ENCODE data around the gene GCA. TPM values are rescaled to one million over a fixed set of nuclear protein-coding genes. Genes with fewer than 3 reads are reported as not detected.

Gene GCA
- total RNA-seq, 1 donor from 2014 or later, result 33.3 TPM

DNA sequence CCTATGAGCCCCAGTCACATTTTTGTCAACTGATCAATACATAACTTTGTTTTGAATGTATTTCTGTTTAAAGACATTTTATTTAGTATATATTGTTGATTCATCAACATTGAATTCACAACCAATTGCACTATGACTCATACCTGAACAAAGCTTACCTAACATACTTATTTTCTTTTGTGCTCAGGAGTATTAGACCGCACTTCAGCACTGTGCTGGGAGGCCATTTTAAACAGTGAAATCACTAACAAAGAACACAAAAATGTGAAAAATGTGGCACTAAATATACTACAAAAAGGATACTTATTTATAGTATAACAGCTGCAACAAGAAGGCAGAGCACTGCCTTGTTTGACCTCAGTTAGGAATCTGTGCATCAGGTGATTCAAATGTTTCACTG lies 13.1 kb upstream of the GCA start:
- Histone ChIP-seq H3K27me3 (ENCODE audit: control insufficient read depth, insufficient read depth, low read length) (no peaks in the 10 kb centered on the region), H3K4me3 (ENCODE audit: low read depth, low read length) (no peak overlapping the region), H3K36me3 (ENCODE audit: control insufficient read depth, insufficient read depth, low read length) (no peaks in the 10 kb centered on the region)
- TF ChIP-seq, protein P1, sequence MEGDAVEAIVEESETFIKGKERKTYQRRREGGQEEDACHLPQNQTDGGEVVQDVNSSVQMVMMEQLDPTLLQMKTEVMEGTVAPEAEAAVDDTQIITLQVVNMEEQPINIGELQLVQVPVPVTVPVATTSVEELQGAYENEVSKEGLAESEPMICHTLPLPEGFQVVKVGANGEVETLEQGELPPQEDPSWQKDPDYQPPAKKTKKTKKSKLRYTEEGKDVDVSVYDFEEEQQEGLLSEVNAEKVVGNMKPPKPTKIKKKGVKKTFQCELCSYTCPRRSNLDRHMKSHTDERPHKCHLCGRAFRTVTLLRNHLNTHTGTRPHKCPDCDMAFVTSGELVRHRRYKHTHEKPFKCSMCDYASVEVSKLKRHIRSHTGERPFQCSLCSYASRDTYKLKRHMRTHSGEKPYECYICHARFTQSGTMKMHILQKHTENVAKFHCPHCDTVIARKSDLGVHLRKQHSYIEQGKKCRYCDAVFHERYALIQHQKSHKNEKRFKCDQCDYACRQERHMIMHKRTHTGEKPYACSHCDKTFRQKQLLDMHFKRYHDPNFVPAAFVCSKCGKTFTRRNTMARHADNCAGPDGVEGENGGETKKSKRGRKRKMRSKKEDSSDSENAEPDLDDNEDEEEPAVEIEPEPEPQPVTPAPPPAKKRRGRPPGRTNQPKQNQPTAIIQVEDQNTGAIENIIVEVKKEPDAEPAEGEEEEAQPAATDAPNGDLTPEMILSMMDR (IDR thresholded peaks at IDR 0.05; ENCODE audit: insufficient read depth, low read length, poor library complexity, severe bottlenecking), result no peak
- no peak for DNase-seq (ENCODE audit: low read depth)

DNA sequence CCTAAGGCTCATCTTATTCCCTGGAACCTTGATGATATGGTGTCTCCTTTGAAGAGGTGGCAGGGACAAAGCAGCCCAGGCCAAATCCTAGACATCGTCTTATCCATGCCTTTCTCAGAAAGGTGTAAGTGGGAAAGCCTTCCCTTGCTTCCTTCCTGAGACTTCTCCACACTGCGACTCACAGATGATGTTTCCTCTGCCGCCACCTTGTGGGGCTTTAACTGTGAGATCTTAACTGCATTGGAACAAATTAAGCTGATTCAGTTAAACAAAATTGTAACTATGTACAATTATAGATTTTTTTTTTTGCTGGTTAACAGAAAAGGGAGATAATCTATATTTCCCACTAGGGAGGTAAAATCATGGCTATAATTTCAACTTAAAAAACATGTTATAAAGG lies 10.0 kb upstream of the GCA start:
- no peaks in the 10 kb centered on the region for H3K27me3 ChIP-seq (ENCODE audit: control insufficient read depth, insufficient read depth, low read length)
- TF ChIP-seq, protein P1 (IDR thresholded peaks at IDR 0.05; ENCODE audit: insufficient read depth, low read length, poor library complexity, severe bottlenecking), result peak; percentile 56
- no peak for DNase-seq (ENCODE audit: low read depth)
- H3K36me3 ChIP-seq (ENCODE audit: control insufficient read depth, insufficient read depth, low read length), result no peaks in the 10 kb centered on the region
- no peak overlapping the region for H3K4me3 ChIP-seq (ENCODE audit: low read depth, low read length)

DNA sequence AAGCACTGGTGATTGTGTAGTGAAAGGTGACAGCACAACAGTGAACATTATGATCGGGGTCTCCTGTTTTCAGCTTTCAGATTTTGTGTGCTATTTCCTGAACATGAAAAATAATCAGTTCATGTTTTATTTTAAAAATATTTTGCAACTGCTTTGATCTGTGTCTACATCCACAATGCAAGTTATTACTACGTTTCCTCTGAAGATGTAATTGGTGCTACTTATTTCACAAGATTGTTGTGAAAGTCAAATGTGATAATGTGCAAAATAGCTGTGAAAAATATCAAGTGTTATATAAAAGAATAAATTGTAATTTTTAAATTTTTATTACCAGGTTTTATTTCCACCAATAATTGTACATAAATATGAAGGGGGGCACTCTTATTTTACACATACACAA lies 6.1 kb upstream of the GCA start:
- TF ChIP-seq, protein P1 (IDR thresholded peaks at IDR 0.05; ENCODE audit: insufficient read depth, low read length, poor library complexity, severe bottlenecking), result no peak
- H3K27me3 ChIP-seq (ENCODE audit: control insufficient read depth, insufficient read depth, low read length), result no peaks in the 10 kb centered on the region
- H3K36me3 ChIP-seq (ENCODE audit: control insufficient read depth, insufficient read depth, low read length), result no peaks in the 10 kb centered on the region

DNA sequence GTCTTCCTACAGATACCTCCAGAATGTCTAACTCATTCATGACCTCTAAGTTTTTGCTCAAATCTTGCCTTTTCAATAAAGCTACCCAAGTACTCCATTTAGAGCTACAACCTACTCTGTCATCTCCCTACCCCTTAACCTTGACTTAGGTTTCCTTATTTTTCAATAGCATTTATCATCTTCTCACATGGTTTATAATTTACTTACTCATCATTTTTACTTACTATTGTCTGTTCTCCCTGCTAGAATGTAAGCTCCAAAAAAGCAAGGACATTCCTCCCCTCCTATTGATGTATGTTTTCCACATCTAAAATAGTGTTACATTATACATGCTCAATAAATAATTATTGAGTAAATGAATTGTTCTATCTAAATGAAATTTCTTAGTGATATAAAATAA lies 3.1 kb upstream of the GCA start:
- Histone ChIP-seq H3K4me3 (ENCODE audit: low read depth, low read length) (no peak overlapping the region), H3K27me3 (ENCODE audit: control insufficient read depth, insufficient read depth, low read length) (no peaks in the 10 kb centered on the region), H3K36me3 (ENCODE audit: control insufficient read depth, insufficient read depth, low read length) (no peaks in the 10 kb centered on the region)
- TF ChIP-seq, protein P1 (IDR thresholded peaks at IDR 0.05; ENCODE audit: insufficient read depth, low read length, poor library complexity, severe bottlenecking), result no peak
- no peak for DNase-seq (ENCODE audit: low read depth)

More for the DNA sequence above, 6.1 kb upstream of the GCA start:
- H3K4me3 ChIP-seq (ENCODE audit: low read depth, low read length), result no peak overlapping the region
- DNase-seq (ENCODE audit: low read depth), result no peak

DNA sequence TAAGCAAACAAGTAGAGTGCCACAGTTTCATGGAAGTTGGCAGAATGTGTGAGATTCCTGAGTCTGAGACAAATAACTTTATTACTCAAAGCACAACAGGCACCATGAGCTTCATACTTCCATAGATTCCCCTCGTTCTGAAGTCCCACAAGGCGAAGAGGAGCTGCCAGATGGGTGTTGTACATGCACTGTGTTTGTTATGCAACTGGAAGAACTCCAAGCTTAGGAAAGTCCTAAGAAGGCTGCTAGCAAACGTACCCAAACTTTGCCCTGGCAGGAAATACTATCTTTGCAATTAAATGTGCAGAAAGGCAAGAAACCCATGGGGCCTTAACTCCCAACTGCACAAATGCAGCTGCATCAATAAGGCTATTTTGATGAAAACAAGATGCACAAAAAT lies 1.6 kb upstream of the GCA start:
- no peaks in the 10 kb centered on the region for H3K27me3 ChIP-seq (ENCODE audit: control insufficient read depth, insufficient read depth, low read length)
- no peaks in the 10 kb centered on the region for H3K36me3 ChIP-seq (ENCODE audit: control insufficient read depth, insufficient read depth, low read length)
- TF ChIP-seq, protein P1 (IDR thresholded peaks at IDR 0.05; ENCODE audit: insufficient read depth, low read length, poor library complexity, severe bottlenecking), result no peak
- no peak overlapping the region for H3K4me3 ChIP-seq (ENCODE audit: low read depth, low read length)
- DNase-seq (ENCODE audit: low read depth), result no peak

DNA sequence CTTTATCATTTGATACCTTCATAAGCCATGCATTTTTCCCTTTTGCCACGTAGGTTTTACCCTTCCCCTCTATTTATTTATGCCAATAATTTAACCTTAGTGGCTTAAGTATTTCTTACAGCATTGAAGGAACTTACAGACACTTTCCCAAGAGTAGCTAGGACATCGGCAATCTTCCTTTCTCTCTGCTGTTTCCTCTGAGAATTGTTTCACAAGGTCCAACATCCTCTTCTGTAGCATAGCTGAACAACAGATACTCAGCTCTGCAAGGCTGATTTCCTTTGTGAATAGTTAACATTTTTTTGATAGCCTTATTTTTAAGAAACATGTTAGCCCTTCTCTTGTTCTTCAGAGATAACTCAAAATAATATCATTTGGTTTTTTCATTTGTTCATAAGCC lies 1.1 kb upstream of the GCA start:
- no peaks in the 10 kb centered on the region for H3K36me3 ChIP-seq (ENCODE audit: control insufficient read depth, insufficient read depth, low read length)
- H3K27me3 ChIP-seq (ENCODE audit: control insufficient read depth, insufficient read depth, low read length), result no peaks in the 10 kb centered on the region
- H3K4me3 ChIP-seq (ENCODE audit: low read depth, low read length), result no peak overlapping the region
- no peak for DNase-seq (ENCODE audit: low read depth)
- TF ChIP-seq, protein P1 (IDR thresholded peaks at IDR 0.05; ENCODE audit: insufficient read depth, low read length, poor library complexity, severe bottlenecking), result no peak
